GM04503 (cell line): ENCODE results near the gene RNF5.
A peak's percentile ranks its signal among the peaks of the same experiment; 100 is the strongest.
"Not testable (repeated sequence)": the region's sequence is repeated elsewhere in the genome, so short reads cannot be mapped to it uniquely, and the experiment has no call there.

Experiments
- DNase-seq: peaks from one replicate; pipeline ENCODE4 v3.0.0-alpha.2; 2012; ENCODE audit warnings: low read depth

The RNF5 gene

GRCh38 chr6:32177788-32178546 is at the start of gene RNF5:
Gene RNF5 (plus strand): TSS chr6:32178405. CDS start chr6:32178512, 107 bp downstream.
- DNase-seq, result peak; percentile 100

- DNase-seq, result no peak
Measured at GRCh38 chr6:32128751-32129296, 49.4 kb upstream of the RNF5 start.

- no peak for DNase-seq
Measured at GRCh38 chr6:32129297-32130088, 48.7 kb upstream of the RNF5 start.

- no peak for DNase-seq
Measured at GRCh38 chr6:32131439-32131948, 46.7 kb upstream of the RNF5 start.

- DNase-seq, result no peak
Measured at GRCh38 chr6:32132110-32132509, 46.1 kb upstream of the RNF5 start.

- no peak for DNase-seq
Measured at GRCh38 chr6:32133786-32134185, 44.4 kb upstream of the RNF5 start.

- DNase-seq, result no peak
Measured at GRCh38 chr6:32137454-32137853, 40.8 kb upstream of the RNF5 start.

GRCh38 chr6:32139590-32139989 is 38.6 kb upstream of the RNF5 start:
- no peak for DNase-seq

GRCh38 chr6:32140420-32141046 is 37.7 kb upstream of the RNF5 start:
- DNase-seq, result no peak

- DNase-seq, result not testable (repeated sequence)
Measured at GRCh38 chr6:32144238-32144637, 34.0 kb upstream of the RNF5 start.

- DNase-seq, result no peak
Measured at GRCh38 chr6:32146287-32146686, 31.9 kb upstream of the RNF5 start.

GRCh38 chr6:32146687-32147086 is 31.5 kb upstream of the RNF5 start:
- DNase-seq, result no peak

GRCh38 chr6:32147401-32148132 is 30.6 kb upstream of the RNF5 start:
- DNase-seq, result no peak

GRCh38 chr6:32148289-32149091 is 29.7 kb upstream of the RNF5 start:
- no peak for DNase-seq

GRCh38 chr6:32149092-32149755 is 29.0 kb upstream of the RNF5 start:
- DNase-seq, result no peak

- DNase-seq, result no peak
Measured at GRCh38 chr6:32149932-32150870, 28.0 kb upstream of the RNF5 start.

GRCh38 chr6:32151181-32151862 is 26.9 kb upstream of the RNF5 start:
- no peak for DNase-seq
